Muscle layer of duodenum (tissue), 2 donors: ENCODE measurements around the gene LPP.

Experiments used
- H3K27ac ChIP-seq: one replicate; pipeline ENCODE4 v1.7.0; 2013; ENCODE audit warnings: mild to moderate bottlenecking, low read length
- H3K27me3 ChIP-seq: one replicate; pipeline ENCODE4 v1.7.0; 2013; ENCODE audit warnings: low read depth, mild to moderate bottlenecking, control low read depth, low read length
- H3K36me3 ChIP-seq, 2 donors: one replicate each; pipeline ENCODE4 v1.7.0; 2013; ENCODE audit warnings: low read length in 2 of 2, control low read depth in 1 of 2, mild to moderate bottlenecking in 1 of 2; ENCODE audit not compliant: insufficient read depth in 2 of 2, control insufficient read depth in 1 of 2
- H3K4me1 ChIP-seq, 2 donors: one replicate each; pipeline ENCODE4 v1.7.0; 2013; ENCODE audit warnings: low read length in 2 of 2, mild to moderate bottlenecking in 2 of 2, control low read depth in 1 of 2, moderate library complexity in 1 of 2; ENCODE audit not compliant: insufficient read depth in 2 of 2, control insufficient read depth in 1 of 2
- H3K4me3 ChIP-seq, 2 donors: one replicate each; pipeline ENCODE4 v1.7.0; 2013; ENCODE audit warnings: low read length in 2 of 2, low read depth in 1 of 2, mild to moderate bottlenecking in 1 of 2
- H3K9me3 ChIP-seq, 2 donors: one replicate each; pipeline ENCODE4 v1.7.0; 2013; ENCODE audit warnings: low read length in 2 of 2, control low read depth in 1 of 2, mild to moderate bottlenecking in 1 of 2; ENCODE audit not compliant: control insufficient read depth in 1 of 2
- donor health status: healthy.

Gene LPP, protein sequence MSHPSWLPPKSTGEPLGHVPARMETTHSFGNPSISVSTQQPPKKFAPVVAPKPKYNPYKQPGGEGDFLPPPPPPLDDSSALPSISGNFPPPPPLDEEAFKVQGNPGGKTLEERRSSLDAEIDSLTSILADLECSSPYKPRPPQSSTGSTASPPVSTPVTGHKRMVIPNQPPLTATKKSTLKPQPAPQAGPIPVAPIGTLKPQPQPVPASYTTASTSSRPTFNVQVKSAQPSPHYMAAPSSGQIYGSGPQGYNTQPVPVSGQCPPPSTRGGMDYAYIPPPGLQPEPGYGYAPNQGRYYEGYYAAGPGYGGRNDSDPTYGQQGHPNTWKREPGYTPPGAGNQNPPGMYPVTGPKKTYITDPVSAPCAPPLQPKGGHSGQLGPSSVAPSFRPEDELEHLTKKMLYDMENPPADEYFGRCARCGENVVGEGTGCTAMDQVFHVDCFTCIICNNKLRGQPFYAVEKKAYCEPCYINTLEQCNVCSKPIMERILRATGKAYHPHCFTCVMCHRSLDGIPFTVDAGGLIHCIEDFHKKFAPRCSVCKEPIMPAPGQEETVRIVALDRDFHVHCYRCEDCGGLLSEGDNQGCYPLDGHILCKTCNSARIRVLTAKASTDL

DNA sequence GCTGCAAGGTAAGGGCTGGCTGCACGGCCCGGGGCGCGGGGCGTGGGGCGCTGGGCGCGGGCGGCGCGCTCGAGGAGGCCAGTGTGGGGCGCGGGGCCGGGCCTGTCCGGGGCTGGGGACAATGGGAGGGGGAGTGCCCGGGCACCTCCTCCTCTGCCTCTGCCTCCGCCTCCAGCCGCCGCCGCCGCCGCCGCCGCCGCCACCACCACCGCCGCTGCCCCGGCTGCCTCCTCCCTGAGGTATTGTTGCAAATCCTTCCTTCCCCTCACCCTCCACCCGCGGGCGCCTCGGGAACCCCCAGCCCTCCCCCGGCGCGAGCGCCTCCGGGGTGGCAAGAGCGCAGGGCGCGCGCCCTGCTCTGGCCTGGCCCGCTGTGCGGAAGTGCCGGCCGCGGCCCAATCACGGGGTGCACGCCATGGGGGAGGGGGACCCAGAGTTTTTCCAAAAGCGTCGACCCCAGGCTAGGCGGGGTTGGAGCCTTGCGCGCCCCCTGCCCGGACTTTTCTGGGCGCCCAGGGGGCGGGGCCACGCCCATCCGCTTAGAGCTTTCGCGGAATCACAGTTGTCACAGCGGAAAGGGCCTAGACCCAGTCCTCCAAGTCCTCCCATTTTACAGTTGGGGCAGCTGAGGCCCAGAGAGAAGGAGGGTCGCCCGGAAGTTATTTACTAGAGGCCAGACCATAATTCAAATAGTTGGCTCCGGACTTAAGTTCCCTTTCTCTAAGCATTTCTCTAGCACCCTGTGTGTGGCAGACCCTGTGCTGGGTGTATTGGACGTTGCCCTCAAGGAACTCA, at the start of gene LPP:
Gene LPP, plus strand, starts transcription at position 144 of the 795 bp plus-strand sequence. CDS start 251,964 bp downstream, outside the sequence.
- H3K36me3 ChIP-seq = no peaks in the 10 kb centered on the region
- H3K4me3 ChIP-seq = peak within 1 kb of the TSS; percentile 87
- peaks cover 19 to 22% of the 10 kb centered on the region in 2 donors for H3K4me1 ChIP-seq
- no peaks in the 10 kb centered on the region for H3K27me3 ChIP-seq
- no peaks in the 10 kb centered on the region for H3K9me3 ChIP-seq
- H3K27ac ChIP-seq = peak within 1 kb of the TSS; percentile 98

DNA sequence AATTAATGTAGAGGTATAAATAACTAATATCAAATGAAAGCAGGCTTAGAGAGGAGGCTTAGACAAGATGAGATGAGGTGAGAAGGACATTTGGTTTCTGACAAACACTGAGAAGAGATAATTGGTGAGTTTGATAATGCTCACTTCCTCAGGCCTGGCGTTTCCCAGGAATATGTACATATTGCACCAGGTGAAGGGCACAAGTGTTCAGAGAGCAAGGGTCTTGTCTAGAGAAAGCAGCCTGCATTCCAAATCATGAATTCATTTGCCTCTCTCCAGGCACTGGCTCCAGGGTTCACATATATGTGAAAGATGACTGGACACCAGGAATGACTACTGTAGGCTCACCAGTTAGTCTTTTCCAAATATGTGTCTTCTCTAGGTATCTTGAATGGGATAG, 48.0 kb upstream of the LPP start:
- no peaks in the 10 kb centered on the region for H3K36me3 ChIP-seq
- H3K4me1 ChIP-seq = no peaks in the 10 kb centered on the region
- no peak overlapping the region for H3K4me3 ChIP-seq
- H3K9me3 ChIP-seq = peaks cover 1 to 5% of the 10 kb centered on the region in 2 donors
- H3K27me3 ChIP-seq = no peaks in the 10 kb centered on the region
- H3K27ac ChIP-seq = no peak overlapping the region

DNA sequence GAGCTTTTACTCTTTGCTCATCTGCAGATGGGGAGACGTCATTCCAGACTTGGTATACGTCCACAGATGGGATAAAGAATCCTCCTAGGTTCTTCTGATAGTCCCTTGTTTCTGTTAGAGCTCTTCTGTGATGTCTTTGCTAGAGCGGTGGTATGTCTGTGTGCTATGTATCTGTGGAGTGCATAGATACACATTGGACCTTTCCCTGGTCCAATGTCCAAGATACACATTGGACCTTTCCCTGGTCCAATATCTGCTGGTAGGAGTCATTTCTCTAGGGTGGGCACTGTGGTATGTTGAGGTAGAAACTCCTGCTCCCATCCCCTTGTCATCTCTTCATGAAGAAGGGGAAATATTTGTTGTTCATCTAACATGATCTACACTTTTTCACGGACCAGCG, 47.5 kb upstream of the LPP start:
- no peaks in the 10 kb centered on the region for H3K27me3 ChIP-seq
- no peaks in the 10 kb centered on the region for H3K36me3 ChIP-seq
- H3K4me3 ChIP-seq = no peak overlapping the region
- H3K4me1 ChIP-seq = no peaks in the 10 kb centered on the region
- H3K27ac ChIP-seq = no peak overlapping the region
- peaks cover 0 to under 1% of the 10 kb centered on the region in 2 donors for H3K9me3 ChIP-seq

DNA sequence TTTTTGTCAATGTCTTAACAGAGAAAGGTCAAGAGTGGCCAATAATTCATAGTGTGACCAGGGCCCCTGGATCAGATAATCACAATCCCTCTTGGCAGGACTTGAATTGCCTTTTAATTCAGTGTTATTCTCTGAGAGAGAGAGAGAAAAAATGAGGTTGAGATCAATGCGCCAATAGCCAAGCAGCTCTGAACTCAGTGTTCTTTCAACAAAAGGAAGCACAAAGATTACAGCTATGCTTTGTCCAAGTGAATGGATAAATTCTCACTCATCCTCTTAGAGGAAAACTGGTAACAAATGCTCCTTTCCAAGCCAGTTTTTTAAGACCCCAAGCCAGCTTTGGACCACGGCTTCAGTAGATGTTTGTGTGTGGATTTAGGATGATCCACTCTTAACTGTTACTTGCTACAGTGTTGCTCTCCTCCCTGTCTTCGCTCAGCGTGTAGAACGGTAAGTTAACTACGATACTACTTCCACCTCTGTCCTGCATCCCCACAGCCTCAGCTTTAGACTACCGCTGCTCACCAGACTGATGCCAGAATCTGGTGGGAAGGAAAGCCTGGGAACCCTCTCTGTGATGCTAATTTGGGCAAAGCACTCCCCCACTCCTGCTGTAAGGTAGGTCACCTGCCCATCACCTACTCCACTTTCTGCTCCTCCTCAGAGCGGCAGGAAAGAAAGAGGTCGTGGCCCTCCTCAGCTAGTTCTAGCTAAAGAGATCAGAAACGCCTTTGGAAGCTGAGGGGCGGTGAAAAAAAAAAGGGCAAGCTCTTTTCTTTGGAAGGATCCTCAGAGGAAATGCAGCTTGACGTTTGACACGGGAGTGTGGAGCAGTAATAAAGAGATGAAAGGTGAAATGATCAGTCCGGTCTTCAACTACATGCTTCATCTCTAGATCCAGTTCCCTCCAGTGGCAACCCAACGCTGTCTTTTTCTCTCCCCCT, 46.8 kb upstream of the LPP start:
- Histone ChIP-seq H3K27me3 (no peaks in the 10 kb centered on the region), H3K4me3 (no peak overlapping the region), H3K27ac (no peak overlapping the region), H3K9me3 (no peaks in the 10 kb centered on the region), H3K4me1 (no peaks in the 10 kb centered on the region), H3K36me3 (no peaks in the 10 kb centered on the region)

DNA sequence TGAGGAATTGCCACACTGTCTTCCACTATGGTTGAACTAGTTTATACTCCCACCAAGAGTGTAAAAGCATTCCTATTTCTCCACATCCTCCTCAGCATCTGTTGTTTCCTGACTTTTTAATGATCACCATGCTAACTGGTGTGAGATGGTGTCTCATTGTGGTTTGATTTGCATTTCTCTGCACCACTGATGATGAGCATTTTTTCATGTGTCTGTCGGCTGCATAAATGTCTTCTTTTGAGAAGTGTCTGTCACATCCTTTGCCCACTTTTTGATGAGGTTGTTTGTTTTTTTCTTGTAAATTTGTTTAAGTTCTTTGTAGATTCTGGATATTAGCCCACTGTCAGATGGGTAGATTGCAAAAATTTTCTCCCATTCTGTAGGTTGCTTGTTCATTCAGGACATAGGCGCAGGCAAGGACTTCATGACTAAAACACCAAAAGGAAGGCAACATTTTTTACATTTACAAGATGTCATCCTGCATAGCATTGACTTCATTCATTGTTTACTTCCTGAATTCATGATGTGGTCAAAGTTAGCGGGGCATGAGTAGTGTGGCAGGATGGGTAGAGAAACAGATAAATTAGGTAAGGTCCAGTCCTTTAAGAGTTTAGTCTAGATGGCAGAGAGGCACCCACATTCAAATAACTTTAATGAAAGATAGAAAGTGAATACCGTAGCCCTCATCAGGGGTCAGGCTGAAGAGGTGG, 45.1 kb upstream of the LPP start:
- Histone ChIP-seq H3K27me3 (no peaks in the 10 kb centered on the region), H3K36me3 (no peaks in the 10 kb centered on the region), H3K4me3 (no peak overlapping the region), H3K27ac (no peak overlapping the region), H3K9me3 (no peaks in the 10 kb centered on the region), H3K4me1 (no peaks in the 10 kb centered on the region)

DNA sequence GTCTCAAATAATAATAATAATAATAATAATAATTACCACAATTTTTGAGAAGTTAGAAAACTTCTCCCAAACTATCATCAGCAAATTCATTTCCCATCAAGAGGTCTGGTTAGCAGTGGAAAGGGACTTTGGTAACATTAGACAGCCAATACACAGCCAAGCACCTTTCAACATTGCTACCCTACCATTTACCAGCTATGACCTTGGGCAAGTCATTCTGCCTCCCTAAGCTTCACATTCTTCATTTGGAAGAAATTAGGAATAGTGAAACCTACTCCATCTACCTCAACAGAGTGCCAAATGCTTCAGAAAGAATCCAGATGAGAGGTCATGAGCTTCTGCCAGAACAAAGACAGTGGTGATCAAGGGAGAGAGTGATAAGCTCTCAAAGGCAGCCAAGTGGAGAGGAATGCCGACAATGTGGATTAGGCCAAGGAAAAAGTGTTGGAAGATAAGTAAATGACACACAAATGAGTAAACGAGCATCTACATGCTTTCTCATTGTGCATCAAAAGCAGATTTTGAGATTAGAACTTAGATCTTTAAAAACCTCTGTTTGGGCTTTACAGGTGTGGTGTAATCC, 42.9 kb upstream of the LPP start:
- Histone ChIP-seq H3K36me3 (no peaks in the 10 kb centered on the region), H3K4me1 (no peaks in the 10 kb centered on the region), H3K9me3 (no peaks in the 10 kb centered on the region), H3K27ac (no peak overlapping the region), H3K27me3 (no peaks in the 10 kb centered on the region), H3K4me3 (no peak overlapping the region)

DNA sequence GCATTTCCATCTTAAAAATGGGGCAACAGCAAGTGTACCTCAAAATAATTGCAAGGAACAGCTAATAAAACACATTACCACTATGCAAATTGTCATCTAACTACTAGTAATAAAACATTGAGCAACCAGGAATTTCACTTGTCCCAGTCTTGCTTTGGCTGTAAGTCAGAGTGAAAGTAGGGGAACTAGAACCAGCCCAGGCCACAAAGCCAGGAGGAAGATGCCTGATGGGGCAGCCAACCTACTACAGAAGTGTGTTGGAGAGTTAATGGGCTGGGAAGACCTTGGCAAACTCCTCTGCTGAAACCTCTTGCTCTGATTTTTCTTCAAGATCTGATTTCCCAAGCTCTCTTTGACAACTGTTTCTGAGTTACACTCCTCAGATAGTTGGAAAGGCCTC, 40.2 kb upstream of the LPP start:
- H3K36me3 ChIP-seq = no peaks in the 10 kb centered on the region
- H3K27me3 ChIP-seq = no peaks in the 10 kb centered on the region

DNA sequence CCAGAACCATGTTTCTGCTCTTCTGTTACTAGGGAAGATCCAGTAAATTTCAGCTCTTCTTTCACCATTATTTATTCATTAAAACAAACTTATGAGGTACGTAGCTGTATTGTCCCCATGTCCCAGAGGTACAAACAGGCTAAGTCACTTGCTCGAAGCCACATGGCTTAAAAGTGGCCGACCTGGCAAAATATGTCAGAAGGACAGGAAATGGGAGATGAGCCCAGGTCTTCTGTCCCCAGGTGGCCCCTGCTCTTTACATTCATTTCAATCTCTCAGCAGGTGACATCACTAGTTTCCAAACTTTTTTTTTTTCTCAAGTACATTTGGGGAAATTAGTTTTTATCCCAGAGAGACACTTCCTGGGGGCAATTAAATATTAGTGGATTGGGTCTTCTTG, 34.1 kb upstream of the LPP start:
- H3K27me3 ChIP-seq = no peaks in the 10 kb centered on the region
- H3K4me3 ChIP-seq = no peak overlapping the region
- no peaks in the 10 kb centered on the region for H3K36me3 ChIP-seq
- H3K4me1 ChIP-seq = no peaks in the 10 kb centered on the region
- H3K9me3 ChIP-seq = no peaks in the 10 kb centered on the region
- no peak overlapping the region for H3K27ac ChIP-seq

More for the DNA sequence above, 40.2 kb upstream of the LPP start:
- H3K9me3 ChIP-seq = no peaks in the 10 kb centered on the region
- no peak overlapping the region for H3K27ac ChIP-seq
- no peak overlapping the region for H3K4me3 ChIP-seq
- no peaks in the 10 kb centered on the region for H3K4me1 ChIP-seq

DNA sequence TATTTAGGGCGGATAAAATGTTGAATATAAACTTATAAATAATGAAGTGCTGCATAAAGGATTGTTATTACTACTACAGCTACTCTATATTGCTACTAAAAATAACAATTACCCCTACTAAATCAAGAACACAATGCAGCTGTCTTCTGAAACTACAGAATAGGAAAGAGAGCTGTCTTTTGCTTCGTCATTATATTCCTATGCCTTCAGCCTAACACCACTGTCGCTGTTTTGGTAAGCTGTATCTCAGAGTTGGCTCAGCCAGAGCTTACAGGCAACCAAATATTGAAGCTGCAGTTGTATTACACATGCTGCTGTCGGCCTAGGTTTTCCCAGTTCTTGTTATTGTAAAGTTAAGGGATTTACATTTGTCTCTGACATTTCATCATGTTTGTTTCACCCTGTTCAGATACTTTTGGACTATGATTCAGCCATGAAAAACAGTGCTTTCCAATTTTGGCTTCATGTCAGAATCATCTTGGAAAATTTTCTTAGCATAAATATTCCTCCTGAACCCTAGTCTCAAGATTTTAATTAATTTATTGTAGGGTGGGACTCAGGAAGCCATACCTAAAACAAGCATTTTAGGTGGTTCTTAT, 31.3 kb upstream of the LPP start:
- Histone ChIP-seq H3K36me3 (no peaks in the 10 kb centered on the region), H3K4me1 (no peaks in the 10 kb centered on the region), H3K4me3 (no peak overlapping the region), H3K9me3 (no peaks in the 10 kb centered on the region), H3K27ac (no peak overlapping the region), H3K27me3 (no peaks in the 10 kb centered on the region)
